Erythroblast (primary cell): ENCODE measurements around the gene CFAP61.

Experiments used
- GATA1 ChIP-seq: IDR thresholded peaks from 2 replicates; pipeline ENCODE4 v1.6.1; 2011; ENCODE audit warnings: low read depth, mild to moderate bottlenecking, control low read depth, low read length, moderate library complexity
- POLR2A ChIP-seq: IDR thresholded peaks from 2 replicates; pipeline ENCODE4 v1.6.1; 2011; ENCODE audit warnings: mild to moderate bottlenecking, low read length

DNA sequence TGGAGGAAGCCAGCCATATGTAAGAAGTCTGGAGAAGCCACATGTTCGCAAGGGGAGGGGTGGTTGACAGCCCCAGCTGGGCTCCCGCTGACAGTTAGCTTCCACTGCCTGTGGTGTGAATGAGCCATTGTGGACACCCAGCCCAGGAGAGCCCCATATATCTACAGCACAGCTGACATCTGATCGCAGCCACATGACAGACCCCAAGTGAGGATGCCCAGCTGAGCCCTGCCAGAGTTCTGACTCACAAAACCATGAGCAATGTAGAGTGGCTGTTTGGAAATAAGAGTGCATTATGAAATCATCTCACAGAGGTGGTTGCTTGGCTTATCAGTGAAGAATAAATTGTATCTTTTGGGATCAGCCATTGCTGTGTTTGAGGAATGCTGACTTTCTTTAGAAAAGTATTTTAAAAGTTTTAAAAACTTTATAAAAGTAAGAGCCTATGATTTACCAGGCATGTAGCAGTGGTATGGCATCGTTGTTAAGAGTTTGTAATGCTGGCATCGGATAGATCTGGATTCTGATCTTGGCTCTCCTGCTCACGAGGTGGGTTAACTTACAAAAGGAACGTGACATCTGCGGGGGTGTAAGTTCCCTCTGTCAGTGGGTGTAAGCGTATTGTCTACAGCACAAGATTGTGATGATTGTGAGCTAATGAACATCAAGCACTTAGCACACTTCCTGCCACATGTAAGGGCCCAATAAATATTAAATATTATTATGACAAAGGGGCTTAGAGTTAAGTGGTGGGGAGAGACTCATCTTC, 24.1 kb downstream of the CFAP61 start:
- TF ChIP-seq POLR2A (no peak), GATA1 (no peak)
